Esophagus muscularis mucosa (tissue), 4 donors: ENCODE measurements around the gene NTM.

Source experiments
- CTCF ChIP-seq, 3 experiments: fragments of 200-600 bp in 2 of 3; fragments of 450-650 bp in 1 of 3; sonication (generic) in 2 of 3; IDR thresholded peaks; one replicate each; pipeline ENCODE4 v1.5.1; 2017 to 2019; ENCODE audit warnings: antibody characterized with exemption in 3 of 3, mild to moderate bottlenecking in 2 of 3, moderate library complexity in 1 of 3
- EP300 ChIP-seq: sonication (generic); formaldehyde crosslinking; IDR thresholded peaks from one replicate; pipeline ENCODE4 v1.6.1; 2017; ENCODE audit warnings: antibody characterized with exemption
- POLR2AphosphoS5 ChIP-seq, 2 donors: sonication (generic); formaldehyde crosslinking; IDR thresholded peaks; one replicate each; pipeline ENCODE4 v1.6.1; 2017; ENCODE audit warnings: antibody characterized with exemption in 2 of 2

GRCh38 chr11:131663405-131664200, 293.2 kb downstream of the NTM start:
- TF ChIP-seq CTCF (IDR thresholded peaks at IDR 0.05) = no peak
- TF ChIP-seq EP300 = no peak
- no peak for TF ChIP-seq POLR2AphosphoS5 (IDR thresholded peaks at IDR 0.05)
